ENCODE measurements around the gene SLC43A2.

GRCh38 chr17:1584167-1584566 is 44.5 kb downstream of the SLC43A2 start:
- TF ChIP-seq CTCF (IDR thresholded peaks at IDR 0.05) (no peak), POLR2A (IDR thresholded peaks at IDR 0.05) (no peak), POLR2AphosphoS5 (IDR thresholded peaks at IDR 0.05) (no peak)

All from sigmoid colon (tissue), 4 donors.